ENCODE results near the gene RB1. TPM values are rescaled to one million over a fixed set of nuclear protein-coding genes. Genes with fewer than 3 reads are reported as not detected.

RB1 gene
- total and polyA plus RNA-seq, 2 donors (not counting 3 experiments of a cell fraction or from before 2014, with no cell fraction given) = 8.0 to 41.2 TPM

DNA sequence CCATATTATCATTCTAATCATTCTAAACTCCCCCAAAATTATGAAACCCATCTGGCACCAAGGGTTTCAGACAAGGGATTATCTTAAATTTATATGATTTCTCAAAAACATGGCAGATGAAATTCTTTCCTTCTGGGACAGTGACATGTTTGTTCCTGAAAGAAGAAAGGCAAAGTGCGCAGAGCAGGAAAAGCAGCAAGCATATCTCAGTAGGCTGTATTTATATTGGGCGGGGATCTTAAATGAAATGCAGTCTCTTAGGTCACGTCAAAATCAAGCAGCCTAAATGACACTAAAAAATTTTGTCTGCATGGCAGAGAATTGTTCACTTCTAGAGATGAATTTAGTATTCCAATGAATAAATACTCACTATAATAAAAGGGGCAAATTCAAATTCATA, 180.0 kb downstream of the RB1 start:
- ChIA-PET CTCF (interaction anchor here (1.0 to 2.0 kb wide), 2 partner anchors 82 to 97 kb away, joined by 4 to 5 read pairs; no protein-coding TSS in a partner anchor), POLR2A (no interaction called here)
- no peak for DNase-seq (ENCODE audit: low read depth, low spot score)
- intact Hi-C loops (cut with micrococcal nuclease) (no loop called here), dilution Hi-C loops (cut with MboI; ENCODE audit: extremely low pct_ligation_motif_present, low sequenced_read_pairs) (no loop called here)
- Histone ChIP-seq H3K9me3 (replicated peaks; ENCODE audit: control insufficient read depth, insufficient read depth, low read length) (no peaks in the 10 kb centered on the region), H3K9ac (replicated peaks; ENCODE audit: extremely low read depth, insufficient read depth, low read length) (no peak overlapping the region), H3K4me1 (ENCODE audit: control insufficient read depth, extremely low read depth, insufficient read depth, low read length) (peaks cover 3% of the 10 kb centered on the region), H3K36me3 (ENCODE audit: control insufficient read depth in 2 of 2, extremely low read depth in 1 of 2, insufficient read depth in 2 of 2, low read length in 2 of 2) (no peaks in the 10 kb centered on the region), H3K4me3 (replicated peaks in 1 of 3; ENCODE audit: insufficient read depth in 1 of 3, low read depth in 1 of 3, low read length in 3 of 3) (no peak overlapping the region), H3K79me2 (ENCODE audit: control insufficient read depth, insufficient read depth, low read length) (no peaks in the 10 kb centered on the region), H3K27me3 (ENCODE audit: control insufficient read depth in 2 of 2, insufficient read depth in 2 of 2, low read length in 2 of 2) (no peaks in the 10 kb centered on the region), H3K9me1 (replicated peaks; ENCODE audit: control insufficient read depth, extremely low read depth, insufficient read depth, low read length) (no peaks in the 10 kb centered on the region), H3K4me2 (ENCODE audit: insufficient read depth, low read length) (no peak overlapping the region), H3K27ac (ENCODE audit: insufficient read depth, low read depth, low read length) (no peak overlapping the region), H4K20me1 (replicated peaks; ENCODE audit: control insufficient read depth, extremely low read depth, insufficient read depth, low read length) (no peaks in the 10 kb centered on the region), H2AFZ (ENCODE audit: low read depth, low read length) (no peak overlapping the region)
- BruUV-seq (replicated peaks) = no TSS peak
- TF ChIP-seq MYC (IDR thresholded peaks at IDR 0.05; ENCODE audit: low read depth, low read length) (no peak), FOS (IDR thresholded peaks at IDR 0.05; ENCODE audit: borderline replicate concordance, insufficient read depth, low read length) (no peak), EZH2 (IDR thresholded peaks at IDR 0.05; ENCODE audit: borderline replicate concordance, low read depth, low read length, severe bottlenecking) (no peak)
- no peak for FAIRE-seq

DNA sequence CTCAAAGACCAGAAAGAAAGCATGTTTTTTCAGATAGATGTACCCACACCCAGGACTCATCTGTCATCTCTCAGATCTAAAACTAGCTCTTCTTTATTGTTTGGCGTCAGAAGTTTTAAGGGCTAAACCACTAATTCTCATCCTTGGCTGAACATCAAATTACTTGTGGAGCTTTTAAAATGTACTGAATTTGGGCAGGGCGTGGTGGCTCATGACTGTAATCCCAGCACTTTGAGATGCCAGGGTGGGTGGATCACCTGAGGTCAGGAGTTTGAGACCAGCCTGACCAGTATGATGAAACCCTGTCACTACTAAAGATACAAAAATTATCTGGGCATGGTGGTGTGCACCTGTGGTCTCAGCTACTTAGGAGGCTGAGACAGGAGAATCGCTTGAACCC, 181.9 kb downstream of the RB1 start:
- H3K27ac ChIP-seq (ENCODE audit: insufficient read depth, low read depth, low read length) = no peak overlapping the region
- no peak overlapping the region for H2AFZ ChIP-seq (ENCODE audit: low read depth, low read length)
- no TSS peak for BruUV-seq (replicated peaks)
- DNase-seq (ENCODE audit: low read depth, low spot score) (no peak), FAIRE-seq (no peak)
- no peaks in the 10 kb centered on the region for H3K9me3 ChIP-seq (replicated peaks; ENCODE audit: control insufficient read depth, insufficient read depth, low read length)
- TF ChIP-seq POLR2AphosphoS5 (IDR thresholded peaks at IDR 0.05; ENCODE audit: insufficient read depth, low read depth, low read length) = no peak
- TF ChIP-seq, protein P1, sequence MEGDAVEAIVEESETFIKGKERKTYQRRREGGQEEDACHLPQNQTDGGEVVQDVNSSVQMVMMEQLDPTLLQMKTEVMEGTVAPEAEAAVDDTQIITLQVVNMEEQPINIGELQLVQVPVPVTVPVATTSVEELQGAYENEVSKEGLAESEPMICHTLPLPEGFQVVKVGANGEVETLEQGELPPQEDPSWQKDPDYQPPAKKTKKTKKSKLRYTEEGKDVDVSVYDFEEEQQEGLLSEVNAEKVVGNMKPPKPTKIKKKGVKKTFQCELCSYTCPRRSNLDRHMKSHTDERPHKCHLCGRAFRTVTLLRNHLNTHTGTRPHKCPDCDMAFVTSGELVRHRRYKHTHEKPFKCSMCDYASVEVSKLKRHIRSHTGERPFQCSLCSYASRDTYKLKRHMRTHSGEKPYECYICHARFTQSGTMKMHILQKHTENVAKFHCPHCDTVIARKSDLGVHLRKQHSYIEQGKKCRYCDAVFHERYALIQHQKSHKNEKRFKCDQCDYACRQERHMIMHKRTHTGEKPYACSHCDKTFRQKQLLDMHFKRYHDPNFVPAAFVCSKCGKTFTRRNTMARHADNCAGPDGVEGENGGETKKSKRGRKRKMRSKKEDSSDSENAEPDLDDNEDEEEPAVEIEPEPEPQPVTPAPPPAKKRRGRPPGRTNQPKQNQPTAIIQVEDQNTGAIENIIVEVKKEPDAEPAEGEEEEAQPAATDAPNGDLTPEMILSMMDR (IDR thresholded peaks at IDR 0.05; ENCODE audit: extremely low read depth in 1 of 2, insufficient read depth in 1 of 2, low read depth in 1 of 2, low read length in 2 of 2) = no peak
- no peak for TF ChIP-seq MYC (IDR thresholded peaks at IDR 0.05; ENCODE audit: low read depth, low read length)
- TF ChIP-seq, protein P2, sequence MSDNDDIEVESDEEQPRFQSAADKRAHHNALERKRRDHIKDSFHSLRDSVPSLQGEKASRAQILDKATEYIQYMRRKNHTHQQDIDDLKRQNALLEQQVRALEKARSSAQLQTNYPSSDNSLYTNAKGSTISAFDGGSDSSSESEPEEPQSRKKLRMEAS (IDR thresholded peaks at IDR 0.05; ENCODE audit: insufficient read depth, insufficient read length) = no peak
- TF ChIP-seq EZH2 (IDR thresholded peaks at IDR 0.05; ENCODE audit: borderline replicate concordance, low read depth, low read length, severe bottlenecking) = no peak
- no peak for TF ChIP-seq POLR2A (IDR thresholded peaks at IDR 0.05; ENCODE audit: low read depth, low read length)
- no peak for TF ChIP-seq GATA2 (IDR thresholded peaks at IDR 0.05; ENCODE audit: insufficient read depth, insufficient read length, low read depth, low read length)
- no peak for TF ChIP-seq JUN (IDR thresholded peaks at IDR 0.05; ENCODE audit: borderline replicate concordance, insufficient read depth, insufficient read length, low read depth)
- no peak for TF ChIP-seq FOS (IDR thresholded peaks at IDR 0.05; ENCODE audit: borderline replicate concordance, insufficient read depth, low read length)
- intact Hi-C loops (cut with micrococcal nuclease) (no loop called here), dilution Hi-C loops (cut with MboI; ENCODE audit: extremely low pct_ligation_motif_present, low sequenced_read_pairs) (no loop called here)
- H3K79me2 ChIP-seq (ENCODE audit: control insufficient read depth, insufficient read depth, low read length) = no peaks in the 10 kb centered on the region
- H3K4me1 ChIP-seq (ENCODE audit: control insufficient read depth, extremely low read depth, insufficient read depth, low read length) = no peaks in the 10 kb centered on the region
- H3K27me3 ChIP-seq (ENCODE audit: control insufficient read depth in 2 of 2, insufficient read depth in 2 of 2, low read length in 2 of 2) = no peaks in the 10 kb centered on the region
- H3K4me2 ChIP-seq (ENCODE audit: insufficient read depth, low read length) = no peak overlapping the region
- no peaks in the 10 kb centered on the region for H3K9me1 ChIP-seq (replicated peaks; ENCODE audit: control insufficient read depth, extremely low read depth, insufficient read depth, low read length)
- no peak overlapping the region for H3K9ac ChIP-seq (replicated peaks; ENCODE audit: extremely low read depth, insufficient read depth, low read length)
- no peak overlapping the region for H3K4me3 ChIP-seq (replicated peaks in 1 of 3; ENCODE audit: insufficient read depth in 1 of 3, low read depth in 1 of 3, low read length in 3 of 3)
- H4K20me1 ChIP-seq (replicated peaks; ENCODE audit: control insufficient read depth, extremely low read depth, insufficient read depth, low read length) = no peaks in the 10 kb centered on the region
- H3K36me3 ChIP-seq (ENCODE audit: control insufficient read depth in 2 of 2, extremely low read depth in 1 of 2, insufficient read depth in 2 of 2, low read length in 2 of 2) = no peaks in the 10 kb centered on the region
- ChIA-PET CTCF (interaction anchor here (1.5 kb wide), 1 partner anchor 151 kb away, joined by 4 read pairs; no protein-coding TSS in a partner anchor), POLR2A (interaction anchor here (0.7 kb wide), 1 partner anchor 1451 kb away, joined by 5 read pairs; the partner anchor contains the start of gene SPRYD7)

All from endothelial cell of umbilical vein (primary cell).